Mammary epithelial cell (primary cell): ENCODE data around the gene RAB7A.

Experiments used
- CTCF ChIP-seq, 2 donors: IDR thresholded peaks in 1 of 2; conservative IDR thresholded peaks in 1 of 2; 2 replicates each; pipeline ENCODE4 v1.5.1; 2011 to 2012; ENCODE audit warnings: inconsistent platforms in 2 of 2, low read length in 2 of 2, mild to moderate bottlenecking in 2 of 2, control low read depth in 1 of 2, low read depth in 1 of 2; ENCODE audit not compliant: insufficient read depth in 1 of 2; ENCODE audit errors: extremely low read depth in 1 of 2
- EZH2 ChIP-seq: IDR thresholded peaks from 2 replicates; pipeline ENCODE4 v1.6.1; 2012; ENCODE audit warnings: low read length, inconsistent platforms, borderline replicate concordance

GRCh38 chr3:128841926-128842920, 116.2 kb downstream of the RAB7A start:
- no peak for TF ChIP-seq EZH2
- TF ChIP-seq CTCF (conservative IDR thresholded peaks at IDR 0.05 in 1 of 2, IDR thresholded peaks at IDR 0.05 in 1 of 2; ENCODE audit: extremely low read depth in 1 of 2, insufficient read depth in 1 of 2, low read depth in 1 of 2, low read length in 2 of 2), result no peak
